Muscle layer of duodenum (tissue), 2 donors: ENCODE results near the gene REX1BD.

ENCODE experiments used
- H3K27ac ChIP-seq: one replicate; pipeline ENCODE4 v1.7.0; 2013; ENCODE audit warnings: mild to moderate bottlenecking, low read length
- H3K27me3 ChIP-seq: one replicate; pipeline ENCODE4 v1.7.0; 2013; ENCODE audit warnings: low read depth, mild to moderate bottlenecking, control low read depth, low read length
- H3K36me3 ChIP-seq, 2 donors: one replicate each; pipeline ENCODE4 v1.7.0; 2013; ENCODE audit warnings: low read length in 2 of 2, control low read depth in 1 of 2, mild to moderate bottlenecking in 1 of 2; ENCODE audit not compliant: insufficient read depth in 2 of 2, control insufficient read depth in 1 of 2
- H3K4me1 ChIP-seq, 2 donors: one replicate each; pipeline ENCODE4 v1.7.0; 2013; ENCODE audit warnings: low read length in 2 of 2, mild to moderate bottlenecking in 2 of 2, control low read depth in 1 of 2, moderate library complexity in 1 of 2; ENCODE audit not compliant: insufficient read depth in 2 of 2, control insufficient read depth in 1 of 2
- H3K4me3 ChIP-seq, 2 donors: one replicate each; pipeline ENCODE4 v1.7.0; 2013; ENCODE audit warnings: low read length in 2 of 2, low read depth in 1 of 2, mild to moderate bottlenecking in 1 of 2
- H3K9me3 ChIP-seq, 2 donors: one replicate each; pipeline ENCODE4 v1.7.0; 2013; ENCODE audit warnings: low read length in 2 of 2, control low read depth in 1 of 2, mild to moderate bottlenecking in 1 of 2; ENCODE audit not compliant: control insufficient read depth in 1 of 2
- donor health status: healthy.

Gene REX1BD

DNA sequence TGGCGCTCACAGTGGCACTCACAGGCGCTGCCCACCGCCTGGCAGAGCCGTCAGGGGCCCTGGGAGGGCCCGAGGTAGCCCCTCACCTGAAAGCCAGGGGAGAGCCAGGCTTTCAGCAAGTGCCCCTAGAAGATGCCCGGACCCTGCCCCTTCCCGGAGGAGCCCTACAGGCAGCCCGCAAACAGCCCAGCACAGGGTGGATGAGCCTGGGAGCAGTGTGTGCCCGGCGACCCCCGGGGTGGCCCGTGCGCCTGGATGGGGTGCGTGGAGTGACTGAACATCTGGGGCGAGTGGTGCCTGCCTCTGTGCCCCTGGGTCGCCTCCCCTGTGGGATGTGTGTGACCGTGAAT lies 16.6 kb downstream of the REX1BD start:
- H3K9me3 ChIP-seq, result no peaks in the 10 kb centered on the region
- peaks cover 49% of the 10 kb centered on the region for H3K27me3 ChIP-seq
- H3K4me3 ChIP-seq, result no peak overlapping the region
- H3K4me1 ChIP-seq, result peaks cover 0 to 27% of the 10 kb centered on the region in 2 donors
- H3K36me3 ChIP-seq, result no peaks in the 10 kb centered on the region
- H3K27ac ChIP-seq, result no peak overlapping the region

DNA sequence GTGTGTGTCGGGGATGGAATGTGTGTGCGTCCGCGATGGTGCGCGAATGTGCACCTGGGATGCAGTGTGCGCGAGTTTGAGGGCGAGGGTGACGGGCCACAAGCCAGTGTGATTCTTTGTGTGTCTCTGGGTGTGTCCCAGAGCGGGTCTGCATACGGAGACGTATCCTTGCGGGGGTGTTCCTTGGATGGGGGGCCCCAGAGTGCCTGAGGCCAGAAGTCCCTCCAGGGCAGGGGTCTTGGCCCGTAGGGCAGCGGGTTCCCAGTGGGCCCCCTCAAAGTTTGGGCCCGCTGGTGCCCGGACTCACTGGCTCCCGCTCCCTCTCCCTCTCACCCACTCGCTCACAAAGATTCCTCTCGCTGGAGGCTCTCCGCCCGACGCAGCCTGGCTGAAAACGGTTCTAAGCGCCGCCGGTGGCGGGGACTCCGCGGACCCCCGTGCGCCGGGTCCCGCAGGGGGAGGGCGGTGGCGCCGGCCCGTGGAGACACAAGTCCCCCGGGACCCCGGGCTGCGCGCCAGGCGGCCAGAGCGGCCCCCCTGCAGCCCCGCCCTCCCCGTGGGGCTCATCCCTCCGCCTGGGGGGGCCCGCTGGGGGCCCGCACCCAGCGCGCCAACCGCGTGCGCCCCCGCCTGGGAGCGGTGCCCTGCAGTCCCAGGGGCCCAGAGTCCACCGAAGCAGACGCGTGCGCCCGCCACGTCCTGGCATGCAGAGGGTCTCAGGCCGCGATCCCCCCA lies 17.1 kb downstream of the REX1BD start:
- Histone ChIP-seq H3K4me3 (no peak overlapping the region), H3K36me3 (no peaks in the 10 kb centered on the region), H3K27me3 (peaks cover 53% of the 10 kb centered on the region), H3K9me3 (no peaks in the 10 kb centered on the region), H3K4me1 (peaks cover 0 to 29% of the 10 kb centered on the region in 2 donors), H3K27ac (no peak overlapping the region)

DNA sequence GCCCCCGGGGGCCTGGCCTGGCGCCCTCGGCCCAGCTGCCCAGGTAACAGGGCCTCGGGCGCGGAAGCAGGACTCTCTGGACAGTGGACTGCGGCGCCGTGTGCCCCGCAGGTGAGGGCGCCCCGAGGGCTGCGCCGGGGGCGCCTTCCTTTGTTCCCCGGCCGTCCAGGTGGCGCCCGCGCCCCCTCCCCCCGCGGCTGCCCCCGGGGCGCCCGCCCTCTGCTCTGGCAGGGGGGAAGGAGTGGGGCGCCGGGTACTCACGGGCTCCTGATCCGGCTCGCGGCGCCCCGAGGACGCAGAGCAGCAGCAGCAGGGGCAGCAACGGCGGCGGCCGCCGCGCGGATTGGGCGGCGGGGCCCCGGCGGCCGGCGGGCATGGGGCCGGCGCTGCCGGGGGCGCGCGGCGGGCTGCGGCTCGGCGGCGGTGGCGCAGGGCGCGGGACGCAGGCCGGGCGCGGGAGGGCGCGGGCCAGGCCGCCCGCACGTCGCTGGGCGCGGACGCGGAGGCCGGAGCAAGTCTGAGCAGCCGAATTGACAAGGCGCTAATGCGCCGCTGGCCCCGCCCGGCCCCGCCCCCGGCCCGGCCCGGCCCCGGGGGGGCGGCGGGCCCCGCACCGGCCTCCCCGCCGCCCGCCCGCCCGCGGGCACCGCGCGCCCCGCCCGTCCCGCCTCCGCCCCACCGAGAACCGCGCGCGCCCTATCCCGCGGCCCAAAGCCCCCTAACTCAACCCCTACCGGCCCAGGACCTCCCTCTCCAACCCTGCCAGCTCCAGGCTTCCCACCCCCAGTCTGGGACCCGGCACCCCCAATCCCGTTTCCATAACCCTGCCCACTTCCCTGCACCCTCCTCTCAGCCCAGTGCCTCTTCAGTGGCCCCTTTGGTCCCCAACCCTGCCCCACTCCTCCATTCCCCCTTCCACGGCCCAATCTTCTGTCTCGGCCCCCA lies 18.0 kb downstream of the REX1BD start, which contains the start of gene CRLF1:
CRLF1 (minus strand) TSS at position 519 of the 945 bp plus-strand sequence; CDS start at position 376, 143 bp downstream.
- Histone ChIP-seq H3K36me3 (no peaks in the 10 kb centered on the region), H3K4me1 (peaks cover 0 to 38% of the 10 kb centered on the region in 2 donors), H3K9me3 (no peaks in the 10 kb centered on the region), H3K27ac (no peak within 1 kb of the TSS), H3K27me3 (peaks cover 59% of the 10 kb centered on the region), H3K4me3 (peak within 1 kb of the TSS in 1 of 2 donors; percentile 44)

DNA sequence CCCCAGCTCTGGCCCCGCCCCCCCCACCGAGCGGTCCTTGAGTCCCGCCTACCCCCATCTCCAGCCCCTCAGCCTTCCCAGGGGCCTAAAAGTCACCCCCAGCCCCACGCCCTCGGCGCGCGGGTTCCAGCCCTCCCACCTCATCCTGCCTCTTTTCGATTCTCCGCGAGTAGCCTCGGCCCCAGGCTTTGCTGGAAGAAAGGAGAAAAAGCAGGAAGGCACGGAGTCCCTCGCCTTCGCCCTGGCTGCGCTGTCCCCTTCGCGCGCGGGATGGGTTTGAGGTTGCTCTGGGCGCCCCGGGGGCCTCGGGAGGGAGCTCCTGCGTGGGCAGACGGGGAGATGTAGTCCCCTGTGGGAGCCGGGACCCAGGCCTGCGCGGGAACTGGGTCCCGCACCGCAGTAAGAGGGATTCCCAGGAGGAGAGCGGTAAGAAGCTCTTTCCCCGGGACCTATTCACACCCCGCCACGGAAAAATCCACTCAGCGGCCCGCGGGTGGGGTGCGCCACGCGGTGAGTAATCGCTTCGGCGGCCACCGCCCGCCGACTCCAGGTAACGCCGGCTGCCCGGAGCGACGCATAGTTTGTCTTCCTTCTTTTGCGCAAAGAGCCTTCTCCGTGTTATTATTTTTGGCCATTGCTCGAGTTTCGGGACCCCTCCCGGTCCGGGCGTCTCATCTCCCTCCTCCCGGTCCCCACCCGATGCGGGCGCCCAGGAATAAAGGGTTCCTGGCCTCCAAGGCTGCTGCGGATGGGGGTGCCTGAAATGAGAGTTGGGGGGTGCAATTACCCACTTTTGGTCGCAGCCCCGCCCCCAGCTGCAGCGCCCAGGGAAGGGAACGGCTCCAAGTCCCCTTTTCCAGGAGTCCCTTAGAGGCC lies 18.9 kb downstream of the REX1BD start:
- Histone ChIP-seq H3K4me1 (peaks cover 0 to 47% of the 10 kb centered on the region in 2 donors), H3K27me3 (peaks cover 64% of the 10 kb centered on the region), H3K36me3 (no peaks in the 10 kb centered on the region), H3K4me3 (peak overlapping the region in 1 of 2 donors; percentile 44), H3K9me3 (no peaks in the 10 kb centered on the region), H3K27ac (no peak overlapping the region)

DNA sequence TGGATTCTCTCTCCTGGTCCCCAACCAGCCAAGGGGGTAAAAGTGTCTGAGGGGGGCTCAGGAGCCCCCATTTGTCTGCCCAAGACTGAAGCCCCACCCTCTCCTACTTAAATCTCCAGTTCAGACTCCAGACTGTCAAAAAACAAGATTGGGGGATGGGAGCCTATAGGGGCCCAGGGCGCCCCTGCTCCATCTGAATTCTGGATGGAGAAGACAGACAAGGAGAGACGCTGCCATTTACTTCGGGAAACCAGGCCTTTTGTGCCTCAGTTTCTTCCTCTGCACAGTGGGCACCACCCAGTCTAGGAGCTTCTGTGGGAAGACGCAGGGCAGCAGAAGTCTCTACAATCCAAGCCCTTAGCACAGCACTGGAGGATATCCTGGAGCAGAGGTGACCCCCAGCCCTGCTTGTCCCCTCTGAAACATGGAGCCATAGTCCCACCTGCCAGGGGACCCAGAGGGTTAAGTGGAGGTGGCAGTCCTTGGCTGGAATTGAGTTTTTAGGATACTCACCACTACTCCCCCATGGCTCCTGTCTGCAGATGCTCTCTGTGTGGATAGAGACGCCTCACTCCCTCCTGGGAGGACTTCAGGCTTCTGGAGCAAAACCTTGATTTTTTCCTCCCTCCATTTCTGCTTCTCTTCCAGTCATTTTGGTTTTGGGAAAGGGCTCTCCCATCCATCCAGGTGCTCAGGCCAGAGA lies 19.7 kb downstream of the REX1BD start:
- Histone ChIP-seq H3K27me3 (peaks cover 67% of the 10 kb centered on the region), H3K4me3 (no peak overlapping the region), H3K27ac (no peak overlapping the region), H3K9me3 (no peaks in the 10 kb centered on the region), H3K4me1 (peaks cover 0 to 55% of the 10 kb centered on the region in 2 donors), H3K36me3 (no peaks in the 10 kb centered on the region)

DNA sequence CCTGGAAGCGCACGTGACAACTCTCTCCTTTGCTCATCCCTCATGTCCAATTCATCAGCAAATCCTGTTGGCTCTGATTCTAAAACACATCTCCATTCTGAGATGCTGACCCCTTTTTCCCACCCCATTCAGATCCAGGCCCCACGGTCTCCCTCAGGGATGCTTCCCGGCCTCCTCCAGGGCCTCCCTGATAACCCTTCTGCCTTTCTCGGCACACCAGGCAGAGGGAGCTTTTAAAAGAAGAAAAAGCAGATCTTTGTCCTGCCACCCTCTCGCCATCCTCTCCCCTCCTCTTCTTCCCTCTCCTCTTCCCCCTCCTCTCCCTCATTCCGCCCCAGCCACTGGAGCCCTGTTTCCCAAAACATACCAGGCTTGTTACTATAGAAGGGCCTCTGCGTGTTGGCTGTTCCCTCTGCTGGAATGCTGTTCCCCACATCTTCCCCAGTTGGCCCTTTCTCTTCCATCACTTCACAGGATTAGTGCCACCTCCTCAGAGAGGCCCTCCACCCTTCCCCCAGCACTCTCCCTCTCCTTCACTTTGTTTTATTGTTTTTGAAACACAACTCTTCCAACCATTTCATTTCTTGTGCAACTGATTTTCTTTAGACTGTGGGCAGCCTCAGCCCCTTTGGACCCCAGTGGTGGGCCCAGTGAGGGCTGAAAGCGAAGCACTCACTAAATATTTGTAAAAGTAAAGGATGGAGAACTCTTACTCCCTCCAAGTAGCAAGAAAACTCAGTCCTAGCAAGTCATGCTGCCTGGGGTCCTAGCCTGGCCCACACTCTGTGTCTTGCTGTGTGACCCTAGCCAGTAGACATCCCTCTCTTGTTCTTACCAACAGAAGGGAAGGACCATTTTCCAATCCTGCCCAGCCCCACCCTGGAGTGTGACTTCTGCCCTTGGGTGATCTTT lies 20.5 kb downstream of the REX1BD start:
- peaks cover 0 to 51% of the 10 kb centered on the region in 2 donors for H3K4me1 ChIP-seq
- H3K27ac ChIP-seq, result no peak overlapping the region
- no peak overlapping the region for H3K4me3 ChIP-seq
- peaks cover 70% of the 10 kb centered on the region for H3K27me3 ChIP-seq
- no peaks in the 10 kb centered on the region for H3K9me3 ChIP-seq
- H3K36me3 ChIP-seq, result no peaks in the 10 kb centered on the region

DNA sequence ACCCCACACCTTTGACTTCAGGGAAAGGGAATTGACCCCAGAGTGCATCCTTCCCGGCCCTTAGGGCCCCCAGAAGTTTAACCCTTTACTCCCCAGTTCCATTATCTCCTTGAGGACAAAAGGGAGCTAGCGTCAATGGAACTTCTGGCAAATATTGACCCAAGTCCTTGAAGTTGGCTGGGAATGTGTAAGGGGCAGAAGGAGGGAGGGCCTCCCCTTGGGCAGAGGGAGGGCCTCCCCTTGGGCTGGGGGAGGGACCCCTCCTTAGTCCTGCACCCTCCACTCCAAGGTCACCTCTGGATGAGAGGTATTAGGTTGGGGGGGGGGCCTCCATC lies 21.1 kb downstream of the REX1BD start:
- Histone ChIP-seq H3K27ac (no peak overlapping the region), H3K27me3 (peaks cover 76% of the 10 kb centered on the region), H3K4me1 (peaks cover 0 to 49% of the 10 kb centered on the region in 2 donors), H3K4me3 (no peak overlapping the region), H3K9me3 (no peaks in the 10 kb centered on the region), H3K36me3 (no peaks in the 10 kb centered on the region)

DNA sequence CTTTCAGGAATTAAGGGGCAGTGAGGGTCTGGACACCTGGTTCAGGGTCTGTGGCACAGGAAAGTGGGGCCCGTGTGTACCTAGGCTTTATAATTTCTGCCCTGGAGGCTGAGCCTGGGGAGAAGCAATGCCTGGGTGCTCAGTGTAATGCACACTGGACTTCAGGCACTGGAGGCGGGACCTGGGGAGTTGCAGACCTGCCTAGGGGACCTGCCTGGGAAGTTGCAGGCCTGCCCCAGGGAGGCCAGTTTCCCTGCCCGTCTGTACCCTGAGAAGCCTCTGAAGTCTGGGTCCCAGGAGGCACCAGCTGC lies 21.6 kb downstream of the REX1BD start:
- Histone ChIP-seq H3K27ac (no peak overlapping the region), H3K9me3 (no peaks in the 10 kb centered on the region), H3K36me3 (no peaks in the 10 kb centered on the region), H3K27me3 (peaks cover 72% of the 10 kb centered on the region), H3K4me3 (no peak overlapping the region), H3K4me1 (peaks cover 0 to 49% of the 10 kb centered on the region in 2 donors)

DNA sequence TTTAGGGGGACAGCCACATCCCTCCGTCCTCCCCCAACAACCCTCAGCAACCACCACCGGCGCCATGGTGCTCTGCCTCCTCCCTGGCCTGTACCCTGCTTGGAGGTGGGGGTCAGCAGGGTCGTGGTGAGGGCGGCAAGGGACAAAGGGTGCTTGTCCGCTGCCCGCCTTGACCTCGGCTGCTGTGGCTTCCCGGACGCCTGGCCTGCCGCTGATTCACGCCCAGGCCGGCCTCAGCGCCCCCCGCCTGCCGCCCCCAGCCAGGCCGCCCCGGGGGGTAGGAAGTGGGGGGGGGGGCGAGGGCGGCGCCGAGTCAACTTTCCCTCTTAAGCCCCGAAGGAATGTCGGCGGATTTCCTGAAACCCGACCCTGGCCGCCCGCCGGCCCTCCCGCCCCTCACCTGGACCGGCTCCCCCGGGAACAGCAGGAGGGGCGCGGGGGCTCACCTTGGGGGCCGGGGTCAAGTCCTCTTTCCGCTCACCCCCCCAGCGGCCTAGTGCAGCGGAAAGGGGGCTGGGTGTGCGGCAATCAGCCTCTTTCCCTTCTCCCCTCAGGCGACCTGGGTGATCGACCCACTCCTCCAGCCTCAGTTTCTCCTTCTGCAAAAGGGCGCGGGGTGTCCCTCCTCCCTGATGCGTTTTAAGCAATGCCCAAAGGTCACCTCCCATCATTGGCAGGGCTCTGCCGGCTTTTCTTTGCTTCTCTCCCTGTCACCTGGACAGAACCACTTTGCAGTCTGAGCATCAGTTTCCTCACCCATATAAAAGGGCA lies 22.1 kb downstream of the REX1BD start:
- H3K36me3 ChIP-seq, result no peaks in the 10 kb centered on the region
- H3K4me1 ChIP-seq, result peaks cover 0 to 47% of the 10 kb centered on the region in 2 donors
- H3K9me3 ChIP-seq, result no peaks in the 10 kb centered on the region
- H3K27me3 ChIP-seq, result peaks cover 67% of the 10 kb centered on the region
- no peak overlapping the region for H3K27ac ChIP-seq
- no peak overlapping the region for H3K4me3 ChIP-seq
